ENCODE measurements around the gene RAP1GAP2. TPM values are rescaled to one million over a fixed set of nuclear protein-coding genes. Genes with fewer than 3 reads are reported as not detected.
"Not testable (repeated sequence)": the region's sequence is repeated elsewhere in the genome, so short reads cannot be mapped to it uniquely, and the experiment has no call there.

The RAP1GAP2 gene
- total RNA-seq, 1 donor from 2014 or later: 17.0 TPM

DNA sequence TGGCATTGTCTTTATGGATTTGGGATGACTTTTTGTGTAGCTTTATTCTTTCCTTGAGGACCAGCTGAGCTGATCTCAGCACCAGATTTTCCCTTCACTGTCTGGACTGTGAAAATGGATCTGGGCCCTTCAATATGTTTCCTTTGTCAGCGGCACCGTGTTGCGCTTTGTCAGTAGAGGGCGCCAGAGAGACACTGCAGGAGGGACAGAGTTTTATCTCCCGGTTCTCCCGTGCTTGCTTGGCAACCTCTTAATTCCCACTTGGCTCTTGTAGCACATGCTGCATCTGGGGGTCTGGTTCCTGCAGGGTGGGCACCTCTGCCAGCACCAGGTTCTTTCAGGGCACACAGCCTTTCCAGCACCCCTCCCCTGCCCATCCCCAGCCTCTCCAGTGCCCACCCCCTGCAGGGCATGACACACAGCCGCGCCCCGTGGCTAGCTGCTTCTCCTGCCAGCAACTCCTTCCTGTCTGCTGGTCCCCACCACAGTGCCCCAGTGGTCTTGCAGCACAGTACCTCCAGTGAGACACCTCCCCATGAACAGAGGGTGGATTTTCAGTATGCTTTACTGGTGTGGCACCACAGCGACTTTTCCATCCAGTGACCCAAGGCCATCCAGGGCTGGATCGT, 247.6 kb downstream of the RAP1GAP2 start:
- Histone ChIP-seq H3K4me3 (no peak overlapping the region), H3K36me3 (no peaks in the 10 kb centered on the region), H3K27ac (no peak overlapping the region), H3K9me3 (peaks cover 11% of the 10 kb centered on the region), H3K4me1 (peaks cover 4% of the 10 kb centered on the region), H3K27me3 (ENCODE audit: low read depth) (peaks cover 11% of the 10 kb centered on the region)
- TF ChIP-seq, protein P1, sequence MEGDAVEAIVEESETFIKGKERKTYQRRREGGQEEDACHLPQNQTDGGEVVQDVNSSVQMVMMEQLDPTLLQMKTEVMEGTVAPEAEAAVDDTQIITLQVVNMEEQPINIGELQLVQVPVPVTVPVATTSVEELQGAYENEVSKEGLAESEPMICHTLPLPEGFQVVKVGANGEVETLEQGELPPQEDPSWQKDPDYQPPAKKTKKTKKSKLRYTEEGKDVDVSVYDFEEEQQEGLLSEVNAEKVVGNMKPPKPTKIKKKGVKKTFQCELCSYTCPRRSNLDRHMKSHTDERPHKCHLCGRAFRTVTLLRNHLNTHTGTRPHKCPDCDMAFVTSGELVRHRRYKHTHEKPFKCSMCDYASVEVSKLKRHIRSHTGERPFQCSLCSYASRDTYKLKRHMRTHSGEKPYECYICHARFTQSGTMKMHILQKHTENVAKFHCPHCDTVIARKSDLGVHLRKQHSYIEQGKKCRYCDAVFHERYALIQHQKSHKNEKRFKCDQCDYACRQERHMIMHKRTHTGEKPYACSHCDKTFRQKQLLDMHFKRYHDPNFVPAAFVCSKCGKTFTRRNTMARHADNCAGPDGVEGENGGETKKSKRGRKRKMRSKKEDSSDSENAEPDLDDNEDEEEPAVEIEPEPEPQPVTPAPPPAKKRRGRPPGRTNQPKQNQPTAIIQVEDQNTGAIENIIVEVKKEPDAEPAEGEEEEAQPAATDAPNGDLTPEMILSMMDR (IDR thresholded peaks at IDR 0.05): no peak
- ATAC-seq (no peak), DNase-seq (no peak)
- intact Hi-C loops (cut with DNase I): no loop called here

DNA sequence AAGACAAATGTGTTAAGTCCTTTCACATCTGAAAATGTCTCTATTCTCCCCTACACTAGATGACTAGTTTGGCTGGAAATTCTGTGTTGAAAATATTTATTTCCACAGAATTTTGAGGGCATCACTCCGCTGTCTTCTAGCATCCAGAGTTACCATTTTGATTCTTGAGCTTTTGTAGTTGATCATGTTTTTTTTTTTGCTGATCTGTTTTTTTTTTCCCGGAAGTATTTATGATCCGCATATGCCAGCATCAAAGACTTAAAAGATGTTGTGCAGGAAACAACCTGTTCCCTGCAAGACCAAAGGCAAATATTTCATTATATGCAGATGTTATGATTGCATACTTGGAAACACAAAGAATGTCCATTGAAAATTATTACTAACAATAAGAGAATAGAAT, 250.5 kb downstream of the RAP1GAP2 start:
- Histone ChIP-seq H3K27ac (no peak overlapping the region), H3K9me3 (peaks cover 11% of the 10 kb centered on the region), H3K4me3 (no peak overlapping the region), H3K27me3 (ENCODE audit: low read depth) (peaks cover 6% of the 10 kb centered on the region), H3K36me3 (no peaks in the 10 kb centered on the region), H3K4me1 (peaks cover 4% of the 10 kb centered on the region)
- intact Hi-C loops (cut with DNase I): no loop called here
- DNase-seq (no peak), ATAC-seq (no peak)
- TF ChIP-seq, protein P1 (IDR thresholded peaks at IDR 0.05): no peak

DNA sequence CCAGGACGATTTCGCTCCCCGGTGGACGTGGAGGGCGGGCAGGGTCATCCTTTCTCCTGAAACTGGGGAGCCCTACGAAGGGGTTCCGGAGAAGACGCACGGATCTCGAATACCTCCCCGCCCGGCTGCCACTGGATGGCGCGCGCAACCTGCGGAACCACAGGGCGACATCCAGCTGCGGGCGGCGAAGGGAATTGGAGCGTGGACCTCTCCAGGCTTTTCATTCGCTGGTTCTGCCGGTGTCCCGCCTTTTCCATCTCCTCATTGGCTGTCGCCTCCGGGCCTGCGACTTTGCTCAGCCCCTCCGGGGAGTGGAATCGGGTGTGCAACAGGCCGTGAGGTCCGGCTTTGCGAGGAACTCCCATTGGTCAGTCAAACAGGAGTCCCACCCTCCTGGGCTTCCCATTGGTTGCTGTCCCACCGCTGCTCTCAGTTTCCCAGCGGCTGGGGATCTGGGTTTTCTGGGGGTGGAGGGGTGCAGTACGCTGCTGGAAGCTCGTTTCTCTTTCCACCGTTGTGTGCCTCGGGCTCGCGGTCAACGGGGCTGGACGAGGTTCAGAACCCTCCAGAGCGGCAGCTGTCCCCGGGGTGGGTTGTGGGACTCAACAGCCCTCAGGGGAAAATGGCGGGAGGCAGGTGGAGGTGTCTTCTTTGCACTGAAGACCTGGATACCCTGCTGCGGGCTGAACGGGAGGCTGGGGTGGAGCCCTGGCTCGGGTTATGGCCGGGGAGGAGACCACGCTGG, 252.7 kb downstream of the RAP1GAP2 start:
- ATAC-seq (peak; percentile 99 to 100), DNase-seq (peak; percentile 97)
- TF ChIP-seq, protein P1 (IDR thresholded peaks at IDR 0.05): peak; percentile 76
- peaks cover 4% of the 10 kb centered on the region for H3K27me3 ChIP-seq (ENCODE audit: low read depth)
- H3K4me3 ChIP-seq: peak overlapping the region; percentile 63
- H3K9me3 ChIP-seq: peaks cover 9% of the 10 kb centered on the region
- H3K36me3 ChIP-seq: no peaks in the 10 kb centered on the region
- peak overlapping the region; percentile 74 for H3K27ac ChIP-seq
- peaks cover 4% of the 10 kb centered on the region for H3K4me1 ChIP-seq
- intact Hi-C loops (cut with DNase I): no loop called here

DNA sequence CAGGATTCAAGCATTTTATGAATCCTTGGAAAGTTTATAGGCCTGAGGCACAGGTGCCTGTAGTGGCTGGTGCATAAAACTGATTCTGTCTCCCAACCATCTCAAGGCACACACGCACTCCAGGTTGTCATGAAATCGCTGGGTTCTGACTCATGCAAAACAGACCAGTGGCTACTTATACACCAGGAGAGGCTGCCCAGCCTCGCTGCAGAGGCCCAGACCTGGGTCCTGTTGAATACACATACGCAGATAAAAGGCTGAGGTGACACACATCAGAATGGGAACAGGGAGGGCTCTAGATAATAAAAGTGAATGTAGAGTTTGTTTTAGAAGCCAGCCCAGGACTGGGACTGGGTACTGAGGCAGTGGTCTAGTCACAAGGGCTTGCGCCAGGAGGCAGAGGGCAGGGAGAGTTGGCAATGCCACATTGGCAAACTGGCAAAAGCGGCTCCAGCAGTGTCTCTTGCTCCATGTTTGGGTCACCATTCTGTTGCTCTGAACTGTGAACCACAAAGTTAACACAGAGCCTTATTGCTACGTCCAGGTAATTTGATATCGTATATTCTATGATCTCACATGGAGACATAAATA, 253.6 kb downstream of the RAP1GAP2 start:
- H3K4me1 ChIP-seq: peaks cover 4% of the 10 kb centered on the region
- peaks cover under 1% of the 10 kb centered on the region for H3K9me3 ChIP-seq
- intact Hi-C loops (cut with DNase I): no loop called here
- DNase-seq (no peak), ATAC-seq (no peak)
- no peaks in the 10 kb centered on the region for H3K36me3 ChIP-seq
- H3K27me3 ChIP-seq (ENCODE audit: low read depth): no peaks in the 10 kb centered on the region
- TF ChIP-seq, protein P1 (IDR thresholded peaks at IDR 0.05): no peak
- H3K27ac ChIP-seq: no peak overlapping the region
- H3K4me3 ChIP-seq: peak overlapping the region; percentile 63

DNA sequence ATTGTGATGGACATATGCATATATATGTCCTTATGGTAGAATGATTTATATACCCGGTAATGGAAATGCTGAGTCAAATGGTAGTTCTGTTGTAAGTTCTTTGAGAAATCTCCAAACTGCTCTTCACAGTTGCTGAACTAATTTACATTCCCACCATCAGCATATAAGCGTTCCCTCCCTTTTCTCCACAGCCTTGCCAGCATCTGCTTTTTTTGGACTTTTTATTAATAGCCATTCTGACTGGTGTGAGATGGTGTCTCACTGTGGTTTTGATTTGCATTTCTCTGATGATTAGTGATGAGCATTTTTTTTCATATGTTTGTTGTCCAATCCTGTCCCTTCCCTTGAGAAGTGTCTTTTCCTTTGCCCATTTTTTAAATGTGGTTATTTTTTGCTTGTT, 258.6 kb downstream of the RAP1GAP2 start:
- intact Hi-C loops (cut with DNase I); H3K36me3 ChIP-seq; ATAC-seq: not testable (repeated sequence)

DNA sequence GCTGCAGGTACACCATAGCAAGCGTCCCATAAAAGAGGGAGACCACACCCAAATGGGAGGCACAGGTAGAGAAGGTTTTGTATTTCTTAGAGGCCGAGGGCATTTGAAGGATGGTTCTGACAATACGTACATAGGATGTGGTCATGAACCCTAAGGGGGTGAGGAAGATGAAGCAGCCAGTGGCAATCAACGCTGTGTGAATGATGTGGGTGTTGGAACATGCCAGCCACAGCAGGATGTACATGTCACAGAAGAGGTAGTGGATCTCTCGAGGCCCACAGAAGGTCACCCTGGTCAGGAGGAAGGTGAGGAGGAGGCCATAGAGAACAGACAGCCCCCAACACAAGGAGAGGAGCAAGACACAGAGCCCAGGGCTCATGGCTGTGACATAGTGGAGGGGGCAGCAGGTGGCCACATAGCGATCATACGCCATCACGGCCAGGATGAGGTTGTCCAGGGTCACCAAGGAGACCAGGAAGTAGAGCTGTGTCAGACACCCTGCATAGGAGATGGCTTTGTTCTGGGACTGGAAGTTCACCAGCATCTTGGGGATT, 266.7 kb downstream of the RAP1GAP2 start:
- H3K9me3 ChIP-seq; H3K36me3 ChIP-seq; H3K4me1 ChIP-seq; H3K27ac ChIP-seq; H3K4me3 ChIP-seq; H3K27me3 ChIP-seq (ENCODE audit: low read depth); DNase-seq; intact Hi-C loops (cut with DNase I): not testable (repeated sequence)
- peak in 1 of 2 donors; percentile 59 for ATAC-seq

More for the DNA sequence above, 258.6 kb downstream of the RAP1GAP2 start:
- DNase-seq; H3K4me1 ChIP-seq; H3K27ac ChIP-seq; H3K9me3 ChIP-seq; H3K4me3 ChIP-seq; H3K27me3 ChIP-seq (ENCODE audit: low read depth): not testable (repeated sequence)

DNA sequence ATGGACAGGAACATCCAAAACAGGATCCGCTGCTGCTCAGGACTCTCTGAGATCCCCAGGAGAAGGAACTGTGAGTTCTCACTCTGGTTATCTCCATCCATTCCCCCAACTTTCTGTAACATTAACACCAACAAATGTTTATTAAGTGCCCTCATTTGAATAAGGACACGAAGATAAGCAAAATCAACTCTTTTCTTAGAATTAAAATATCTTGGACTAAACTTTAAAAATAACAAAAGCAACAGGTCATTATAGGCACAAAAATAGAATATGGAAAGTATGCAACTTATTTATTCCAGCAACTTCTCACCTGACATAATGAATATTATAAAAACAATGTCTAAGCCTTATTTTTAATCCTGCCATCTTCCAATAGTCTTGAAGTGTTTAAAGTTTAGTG, 267.3 kb downstream of the RAP1GAP2 start, which contains the start of gene OR1D5:
Gene OR1D5, minus strand, starts transcription at position 101 of the 400 bp plus-strand sequence. Its CDS starts 0 bp downstream, at position 101.
- ATAC-seq: not testable (repeated sequence)

DNA sequence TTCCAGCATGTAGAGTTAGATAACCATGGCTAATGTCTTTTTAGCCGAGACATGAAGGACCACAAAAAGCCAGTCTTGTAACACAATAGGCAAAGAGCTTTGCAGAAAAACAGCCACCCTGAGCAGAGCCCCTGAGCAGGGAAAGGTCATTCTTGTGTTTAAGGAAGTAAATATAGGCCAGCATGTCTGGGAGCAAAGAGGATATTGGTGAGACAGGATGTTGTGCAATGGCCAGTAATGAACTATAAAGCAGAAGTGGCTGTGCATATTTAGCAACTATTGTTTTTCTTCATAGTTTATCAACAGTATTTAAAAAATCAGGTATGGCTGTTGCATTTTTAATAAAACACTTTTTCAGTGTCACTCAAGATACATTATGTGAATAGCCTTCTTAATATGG, 269.0 kb downstream of the RAP1GAP2 start:
- H3K27me3 ChIP-seq (ENCODE audit: low read depth); H3K4me3 ChIP-seq; H3K9me3 ChIP-seq; H3K36me3 ChIP-seq; DNase-seq; H3K27ac ChIP-seq; intact Hi-C loops (cut with DNase I); H3K4me1 ChIP-seq: not testable (repeated sequence)
- ATAC-seq: peak; percentile 72 to 79

More for the DNA sequence above, 267.3 kb downstream of the RAP1GAP2 start, which contains the start of gene OR1D5:
- H3K4me3 ChIP-seq; H3K36me3 ChIP-seq; DNase-seq; H3K4me1 ChIP-seq; H3K27ac ChIP-seq; H3K9me3 ChIP-seq; intact Hi-C loops (cut with DNase I); H3K27me3 ChIP-seq (ENCODE audit: low read depth): not testable (repeated sequence)

Measured in lower lobe of right lung (tissue), 2 donors.